Aortic smooth muscle cell (primary cell): ENCODE data around the gene OR5AC2. TPM values are rescaled to one million over a fixed set of nuclear protein-coding genes. Genes with fewer than 3 reads are reported as not detected.

Experiments
- total RNA-seq: library from RNA; depleted of rRNA; stranded (reverse); fragments of >200 nt; gene quantifications from 2 replicates; pipeline ENCODE4 v1.2.3, GENCODE V29; 2014

Gene OR5AC2
- not detected in 2 replicates for total RNA-seq

GRCh38 chr3:98086873-98087272 lies at the start of gene OR5AC2:
Gene OR5AC2 (plus strand): TSS chr3:98087173. CDS start chr3:98087173, 0 bp downstream.

GRCh38 chr3:98130421-98130820 lies 43.4 kb downstream of the OR5AC2 start, which contains the start of gene OR5H1:
Gene OR5H1 (plus strand): TSS chr3:98130721. CDS start chr3:98132698, 1,977 bp downstream.

Other genes starting within 250 kb of the OR5AC2 start
- 24.9 and 31.2 TPM in 2 replicates for gene RIOX2, start 114.7 kb upstream of the OR5AC2 start, total RNA-seq
- gene GABRR3, start 51.9 kb upstream of the OR5AC2 start, total RNA-seq = not detected in 2 replicates
- gene OR5H1, start 43.5 kb downstream of the OR5AC2 start, total RNA-seq = not detected in 2 replicates
- not detected in 2 replicates for gene OR5H14, start 60.3 kb downstream of the OR5AC2 start, total RNA-seq
- gene OR5H15, start 79.5 kb downstream of the OR5AC2 start, total RNA-seq = not detected in 2 replicates
- gene OR5H6, start 177.1 kb downstream of the OR5AC2 start, total RNA-seq = not detected in 2 replicates
- gene OR5H2, start 195.3 kb downstream of the OR5AC2 start, total RNA-seq = not detected in 2 replicates